Uterus (tissue), 2 donors: ENCODE results near the gene PHC2.

Experiments
- POLR2A ChIP-seq, 2 donors: fragments of 450-650 bp; IDR thresholded peaks; one replicate each; pipeline ENCODE4 v1.6.1; 2016; ENCODE audit warnings: antibody characterized with exemption in 2 of 2, mild to moderate bottlenecking in 1 of 2, moderate library complexity in 1 of 2
- TF ChIP-seq, protein P1 (sequence below), 4 experiments: fragments of 200-600 bp in 2 of 4; fragments of 450-650 bp in 2 of 4; sonication (generic) in 2 of 4; IDR thresholded peaks; one replicate each; pipeline ENCODE4 v1.5.1; 2016 to 2019; ENCODE audit warnings: antibody characterized with exemption in 4 of 4, mild to moderate bottlenecking in 2 of 4, moderate library complexity in 1 of 4

DNA sequence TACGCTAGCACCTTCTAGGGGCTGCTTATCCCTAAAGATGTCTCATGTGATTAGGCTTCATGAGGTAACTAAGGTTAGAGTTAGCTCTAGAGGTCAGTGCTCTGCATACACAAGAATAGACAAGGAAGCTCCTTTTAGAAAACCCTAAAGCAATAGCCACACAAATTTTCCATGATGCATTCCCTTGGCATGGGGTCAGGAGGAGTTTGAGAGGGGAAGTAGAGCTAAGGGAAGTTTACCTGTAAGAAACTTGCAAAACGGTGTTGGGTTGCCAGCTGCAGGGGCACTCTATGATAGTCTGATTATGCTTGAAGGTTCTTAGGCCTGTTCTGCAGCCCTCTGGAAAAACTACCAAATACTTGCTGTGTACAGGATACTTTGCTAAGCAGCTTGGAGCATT lies 71.0 kb downstream of the PHC2 start:
- TF ChIP-seq, protein P1, sequence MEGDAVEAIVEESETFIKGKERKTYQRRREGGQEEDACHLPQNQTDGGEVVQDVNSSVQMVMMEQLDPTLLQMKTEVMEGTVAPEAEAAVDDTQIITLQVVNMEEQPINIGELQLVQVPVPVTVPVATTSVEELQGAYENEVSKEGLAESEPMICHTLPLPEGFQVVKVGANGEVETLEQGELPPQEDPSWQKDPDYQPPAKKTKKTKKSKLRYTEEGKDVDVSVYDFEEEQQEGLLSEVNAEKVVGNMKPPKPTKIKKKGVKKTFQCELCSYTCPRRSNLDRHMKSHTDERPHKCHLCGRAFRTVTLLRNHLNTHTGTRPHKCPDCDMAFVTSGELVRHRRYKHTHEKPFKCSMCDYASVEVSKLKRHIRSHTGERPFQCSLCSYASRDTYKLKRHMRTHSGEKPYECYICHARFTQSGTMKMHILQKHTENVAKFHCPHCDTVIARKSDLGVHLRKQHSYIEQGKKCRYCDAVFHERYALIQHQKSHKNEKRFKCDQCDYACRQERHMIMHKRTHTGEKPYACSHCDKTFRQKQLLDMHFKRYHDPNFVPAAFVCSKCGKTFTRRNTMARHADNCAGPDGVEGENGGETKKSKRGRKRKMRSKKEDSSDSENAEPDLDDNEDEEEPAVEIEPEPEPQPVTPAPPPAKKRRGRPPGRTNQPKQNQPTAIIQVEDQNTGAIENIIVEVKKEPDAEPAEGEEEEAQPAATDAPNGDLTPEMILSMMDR (IDR thresholded peaks at IDR 0.05) = no peak
- no peak for TF ChIP-seq POLR2A (IDR thresholded peaks at IDR 0.05)
